GM19239 (cell line): ENCODE data around the gene C8G.

Experiments used
- DNase-seq: peaks from one replicate; pipeline ENCODE4 v3.0.0; 2011; ENCODE audit warnings: low spot score; ENCODE audit not compliant: insufficient read length
- FAIRE-seq: peaks from 2 replicates; lab custom pipeline; 2011; peaks lifted over from hg19 to GRCh38; lab: Jason Lieb, UNC

C8G gene

GRCh38 chr9:136917902-136918301, 27.1 kb upstream of the C8G start:
- FAIRE-seq, result no peak
- no peak for DNase-seq

GRCh38 chr9:136920069-136920468, 25.0 kb upstream of the C8G start:
- DNase-seq, result no peak
- no peak for FAIRE-seq

- no peak for DNase-seq
- FAIRE-seq, result no peak
Measured at GRCh38 chr9:136920734-136921231, 24.3 kb upstream of the C8G start.

GRCh38 chr9:136921307-136921706, 23.7 kb upstream of the C8G start:
- FAIRE-seq, result no peak
- DNase-seq, result no peak

- FAIRE-seq, result no peak
Measured at GRCh38 chr9:136921718-136922117, 23.3 kb upstream of the C8G start.

GRCh38 chr9:136922540-136922939, 22.5 kb upstream of the C8G start:
- FAIRE-seq (no peak), DNase-seq (no peak)

More at GRCh38 chr9:136921718-136922117, 23.3 kb upstream of the C8G start:
- DNase-seq, result no peak

GRCh38 chr9:136923881-136924280, 21.2 kb upstream of the C8G start:
- FAIRE-seq (no peak), DNase-seq (no peak)

- no peak for FAIRE-seq
Measured at GRCh38 chr9:136925414-136926153, 19.5 kb upstream of the C8G start.

GRCh38 chr9:136926154-136926704, 18.8 kb upstream of the C8G start:
- FAIRE-seq (no peak), DNase-seq (no peak)

More at GRCh38 chr9:136925414-136926153, 19.5 kb upstream of the C8G start:
- DNase-seq, result no peak

GRCh38 chr9:136926749-136927148, 18.3 kb upstream of the C8G start:
- DNase-seq (no peak), FAIRE-seq (no peak)

GRCh38 chr9:136927343-136928271, 17.4 kb upstream of the C8G start:
- DNase-seq (no peak), FAIRE-seq (no peak)

- no peak for DNase-seq
- no peak for FAIRE-seq
Measured at GRCh38 chr9:136928591-136928990, 16.5 kb upstream of the C8G start.

- DNase-seq (no peak), FAIRE-seq (no peak)
Measured at GRCh38 chr9:136930014-136930413, 15.0 kb upstream of the C8G start.

GRCh38 chr9:136931611-136932130, 13.4 kb upstream of the C8G start:
- DNase-seq, result no peak
- no peak for FAIRE-seq

- DNase-seq, result no peak
- FAIRE-seq, result no peak
Measured at GRCh38 chr9:136934277-136934676, 10.8 kb upstream of the C8G start.

GRCh38 chr9:136935651-136936050, 9.4 kb upstream of the C8G start:
- FAIRE-seq, result no peak
- DNase-seq, result no peak

- FAIRE-seq (no peak), DNase-seq (no peak)
Measured at GRCh38 chr9:136936645-136937170, 8.3 kb upstream of the C8G start.

GRCh38 chr9:136937186-136938001, 7.6 kb upstream of the C8G start:
- FAIRE-seq (no peak), DNase-seq (no peak)

- FAIRE-seq, result no peak
- no peak for DNase-seq
Measured at GRCh38 chr9:136939431-136939995, 5.5 kb upstream of the C8G start.
